GM12878 (cell line): ENCODE results near the gene LETM1.

Experiments
- ATF7 ChIP-seq: fragments of 450-650 bp; IDR thresholded peaks from 2 replicates; pipeline ENCODE4 v1.6.1; 2016; ENCODE audit warnings: low read depth, mild to moderate bottlenecking
- CBFB ChIP-seq: IDR thresholded peaks from 2 replicates; pipeline ENCODE4 v1.6.1; 2016; ENCODE audit warnings: antibody characterized with exemption, low read depth
- CHD2 ChIP-seq: IDR thresholded peaks from 2 replicates; pipeline ENCODE4 v1.6.1; 2011; ENCODE audit warnings: low read depth, low read length, improper control_type of control experiment, borderline replicate concordance
- MXI1 ChIP-seq: fragments of 150-350 bp; IDR thresholded peaks from 2 replicates; pipeline ENCODE4 v1.6.1; 2011; ENCODE audit warnings: low read depth, mild to moderate bottlenecking, inconsistent platforms, low read length, improper control_type of control experiment
- POLR2A ChIP-seq: IDR thresholded peaks from 2 replicates; pipeline ENCODE4 v1.6.1; 2011; ENCODE audit warnings: low read depth, mild to moderate bottlenecking, low read length
- SIN3A ChIP-seq: IDR thresholded peaks from 2 replicates; pipeline ENCODE4 v1.6.1; 2012; ENCODE audit warnings: low read depth, low read length, improper control_type of control experiment
- SP1 ChIP-seq: IDR thresholded peaks from one replicate; pipeline ENCODE4 v1.6.1; 2011; ENCODE audit warnings: low read depth, low read length
- TAF1 ChIP-seq: IDR thresholded peaks from 2 replicates; pipeline ENCODE4 v1.6.1; 2011; ENCODE audit warnings: mild to moderate bottlenecking, low read depth, low read length, borderline replicate concordance
- TCF12 ChIP-seq: IDR thresholded peaks from 2 replicates; pipeline ENCODE4 v1.6.1; 2011; ENCODE audit warnings: low read depth, mild to moderate bottlenecking, low read length
- YY1 ChIP-seq: IDR thresholded peaks from 2 replicates; pipeline ENCODE4 v1.6.1; 2011; ENCODE audit warnings: low read depth, mild to moderate bottlenecking, low read length
- ZSCAN29 ChIP-seq: fragments of 450-650 bp; IDR thresholded peaks from 2 replicates; pipeline ENCODE4 v1.6.1; 2017; ENCODE audit warnings: mild to moderate bottlenecking, moderate library complexity
- TF ChIP-seq, protein P1 (sequence below): IDR thresholded peaks from 2 replicates; pipeline ENCODE4 v1.6.1; 2012; ENCODE audit warnings: low read depth, low read length, improper control_type of control experiment
- TF ChIP-seq, protein P2 (sequence below), 3 experiments: IDR thresholded peaks in 2 of 3; conservative IDR thresholded peaks in 1 of 3; 2 replicates each; pipeline ENCODE4 v1.5.1; 2011; ENCODE audit warnings: low read depth in 3 of 3, low read length in 3 of 3, mild to moderate bottlenecking in 3 of 3, control low read depth in 2 of 3, moderate library complexity in 2 of 3, inconsistent platforms in 1 of 3, mixed read lengths in 1 of 3; ENCODE audit not compliant: control insufficient read depth in 2 of 3, insufficient read depth in 1 of 3; ENCODE audit errors: extremely low read depth in 1 of 3
- TF ChIP-seq, protein P3 (sequence below): IDR thresholded peaks from 2 replicates; pipeline ENCODE4 v1.6.1; 2011; ENCODE audit warnings: low read depth, mild to moderate bottlenecking, low read length, moderate library complexity, borderline replicate concordance; ENCODE audit errors: extremely low read depth

DNA sequence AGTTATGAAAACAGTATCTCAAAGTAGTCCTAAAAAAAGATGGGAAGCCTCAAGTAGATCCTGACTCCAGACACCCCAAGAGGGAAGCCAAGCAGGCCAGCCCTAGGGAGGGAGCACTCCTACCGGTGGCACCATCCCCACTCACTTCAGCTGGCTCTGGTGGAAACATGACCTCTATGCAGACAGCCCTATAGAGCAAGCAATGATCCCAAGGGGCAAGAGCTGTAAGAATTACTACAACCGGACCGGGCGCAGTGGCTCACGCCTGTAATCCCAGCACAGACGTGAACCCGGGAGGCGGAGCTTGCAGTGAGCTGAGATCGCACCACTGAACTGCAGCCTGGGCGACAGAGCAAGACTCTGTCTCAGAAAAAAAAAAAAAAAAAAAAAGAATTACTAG lies 5.7 kb downstream of the LETM1 start:
- TF ChIP-seq TAF1 (no peak), MXI1 (no peak), ATF7 (no peak), TCF12 (no peak), CHD2 (no peak), POLR2A (no peak), CBFB (no peak), SP1 (no peak), ZSCAN29 (no peak), YY1 (no peak), SIN3A (no peak)
- TF ChIP-seq, protein P1, sequence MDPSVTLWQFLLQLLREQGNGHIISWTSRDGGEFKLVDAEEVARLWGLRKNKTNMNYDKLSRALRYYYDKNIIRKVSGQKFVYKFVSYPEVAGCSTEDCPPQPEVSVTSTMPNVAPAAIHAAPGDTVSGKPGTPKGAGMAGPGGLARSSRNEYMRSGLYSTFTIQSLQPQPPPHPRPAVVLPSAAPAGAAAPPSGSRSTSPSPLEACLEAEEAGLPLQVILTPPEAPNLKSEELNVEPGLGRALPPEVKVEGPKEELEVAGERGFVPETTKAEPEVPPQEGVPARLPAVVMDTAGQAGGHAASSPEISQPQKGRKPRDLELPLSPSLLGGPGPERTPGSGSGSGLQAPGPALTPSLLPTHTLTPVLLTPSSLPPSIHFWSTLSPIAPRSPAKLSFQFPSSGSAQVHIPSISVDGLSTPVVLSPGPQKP, result no peak
- TF ChIP-seq, protein P2, sequence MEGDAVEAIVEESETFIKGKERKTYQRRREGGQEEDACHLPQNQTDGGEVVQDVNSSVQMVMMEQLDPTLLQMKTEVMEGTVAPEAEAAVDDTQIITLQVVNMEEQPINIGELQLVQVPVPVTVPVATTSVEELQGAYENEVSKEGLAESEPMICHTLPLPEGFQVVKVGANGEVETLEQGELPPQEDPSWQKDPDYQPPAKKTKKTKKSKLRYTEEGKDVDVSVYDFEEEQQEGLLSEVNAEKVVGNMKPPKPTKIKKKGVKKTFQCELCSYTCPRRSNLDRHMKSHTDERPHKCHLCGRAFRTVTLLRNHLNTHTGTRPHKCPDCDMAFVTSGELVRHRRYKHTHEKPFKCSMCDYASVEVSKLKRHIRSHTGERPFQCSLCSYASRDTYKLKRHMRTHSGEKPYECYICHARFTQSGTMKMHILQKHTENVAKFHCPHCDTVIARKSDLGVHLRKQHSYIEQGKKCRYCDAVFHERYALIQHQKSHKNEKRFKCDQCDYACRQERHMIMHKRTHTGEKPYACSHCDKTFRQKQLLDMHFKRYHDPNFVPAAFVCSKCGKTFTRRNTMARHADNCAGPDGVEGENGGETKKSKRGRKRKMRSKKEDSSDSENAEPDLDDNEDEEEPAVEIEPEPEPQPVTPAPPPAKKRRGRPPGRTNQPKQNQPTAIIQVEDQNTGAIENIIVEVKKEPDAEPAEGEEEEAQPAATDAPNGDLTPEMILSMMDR (IDR thresholded peaks at IDR 0.05 in 2 of 3, conservative IDR thresholded peaks at IDR 0.05 in 1 of 3; ENCODE audit: control insufficient read depth in 2 of 3, extremely low read depth in 1 of 3, insufficient read depth in 1 of 3, low read depth in 3 of 3, low read length in 3 of 3), result no peak
- TF ChIP-seq, protein P3, sequence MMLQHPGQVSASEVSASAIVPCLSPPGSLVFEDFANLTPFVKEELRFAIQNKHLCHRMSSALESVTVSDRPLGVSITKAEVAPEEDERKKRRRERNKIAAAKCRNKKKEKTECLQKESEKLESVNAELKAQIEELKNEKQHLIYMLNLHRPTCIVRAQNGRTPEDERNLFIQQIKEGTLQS, result no peak
